Chondrocyte (in vitro differentiated cells): ENCODE measurements around the gene NAV2. TPM values are rescaled to one million over a fixed set of nuclear protein-coding genes. Genes with fewer than 3 reads are reported as not detected.
"Not testable (repeated sequence)": the region's sequence is repeated elsewhere in the genome, so short reads cannot be mapped to it uniquely, and the experiment has no call there.

ENCODE experiments used
- DNase-seq: peaks from one replicate; pipeline ENCODE4 v3.0.0; 2021; ENCODE audit warnings: mixed read lengths, low spot score
- H3K27ac Mint-ChIP-seq: one replicate; pipeline ENCODE4 v1.8.0; 2021; ENCODE audit warnings: mild to moderate bottlenecking, moderate library complexity, mixed read lengths; ENCODE audit not compliant: unreplicated experiment
- H3K27me3 Mint-ChIP-seq: 2 replicates; pipeline ENCODE4 v1.8.0; 2021; ENCODE audit warnings: low read depth, mixed read lengths
- H3K36me3 Mint-ChIP-seq: 2 replicates; pipeline ENCODE4 v1.8.0; 2021; ENCODE audit warnings: low read depth, mixed read lengths
- H3K4me1 Mint-ChIP-seq: 2 replicates; pipeline ENCODE4 v1.8.0; 2021; ENCODE audit warnings: low read depth, mild to moderate bottlenecking, mixed read lengths
- H3K4me3 Mint-ChIP-seq: one replicate; pipeline ENCODE4 v1.8.0; 2021; ENCODE audit warnings: mild to moderate bottlenecking, moderate library complexity, mixed read lengths; ENCODE audit not compliant: unreplicated experiment
- H3K9me3 Mint-ChIP-seq: 2 replicates; pipeline ENCODE4 v1.8.0; 2021; ENCODE audit warnings: low read depth, mixed read lengths
- total RNA-seq: library from RNA; stranded (reverse); gene quantifications from 3 replicates; pipeline ENCODE4 v1.2.1, GENCODE V29; 2021
- TF ChIP-seq, protein P1 (sequence below): fragments of 200-600 bp; sonication (generic); IDR thresholded peaks from 2 replicates; pipeline ENCODE4 v1.5.0; 2021; ENCODE audit warnings: antibody characterized with exemption, mild to moderate bottlenecking, moderate library complexity

The NAV2 gene
- total RNA-seq, 1 donor from 2014 or later, result 87.0 TPM

DNA sequence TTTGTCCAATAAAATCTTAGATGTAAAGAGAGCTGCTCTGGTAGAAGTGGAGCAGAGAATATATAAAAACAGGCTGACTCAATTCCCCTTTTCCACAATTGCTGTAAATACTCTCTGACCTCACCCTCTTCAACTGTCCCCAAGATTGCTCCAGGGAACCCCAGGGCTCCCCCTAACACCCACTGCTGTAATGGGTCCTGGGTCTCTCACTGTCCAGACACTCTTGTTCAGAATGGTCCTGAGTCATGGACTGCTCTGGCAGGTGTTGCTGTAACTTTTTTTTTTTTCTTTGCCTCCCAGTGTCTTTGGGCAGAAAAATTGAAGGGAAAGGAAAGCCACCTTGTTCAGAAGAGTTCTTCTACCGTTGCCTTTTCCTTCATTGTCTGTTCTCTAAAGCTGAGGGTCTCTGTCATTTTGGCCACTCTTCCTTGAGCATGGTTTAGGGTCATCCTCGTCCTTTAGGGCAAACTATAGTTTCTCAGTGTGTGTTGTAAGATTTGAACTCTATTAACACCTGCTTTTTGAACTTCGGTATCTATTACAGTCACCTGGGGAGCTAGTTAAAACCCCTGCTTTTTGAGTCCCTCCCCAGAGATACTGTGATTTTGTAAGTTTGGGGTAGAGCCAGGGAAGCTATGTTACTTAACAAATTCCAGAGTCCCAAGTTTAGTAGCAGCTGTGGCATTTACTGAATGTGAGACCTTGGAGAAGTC lies 209.5 kb downstream of the NAV2 start:
- Mint-ChIP-seq H3K4me3 (no peak overlapping the region), H3K36me3 (peaks cover 4% of the 10 kb centered on the region), H3K4me1 (peaks cover 87% of the 10 kb centered on the region), H3K27ac (peak overlapping the region; percentile 78), H3K9me3 (peaks cover 5% of the 10 kb centered on the region), H3K27me3 (no peaks in the 10 kb centered on the region)
- TF ChIP-seq, protein P1, sequence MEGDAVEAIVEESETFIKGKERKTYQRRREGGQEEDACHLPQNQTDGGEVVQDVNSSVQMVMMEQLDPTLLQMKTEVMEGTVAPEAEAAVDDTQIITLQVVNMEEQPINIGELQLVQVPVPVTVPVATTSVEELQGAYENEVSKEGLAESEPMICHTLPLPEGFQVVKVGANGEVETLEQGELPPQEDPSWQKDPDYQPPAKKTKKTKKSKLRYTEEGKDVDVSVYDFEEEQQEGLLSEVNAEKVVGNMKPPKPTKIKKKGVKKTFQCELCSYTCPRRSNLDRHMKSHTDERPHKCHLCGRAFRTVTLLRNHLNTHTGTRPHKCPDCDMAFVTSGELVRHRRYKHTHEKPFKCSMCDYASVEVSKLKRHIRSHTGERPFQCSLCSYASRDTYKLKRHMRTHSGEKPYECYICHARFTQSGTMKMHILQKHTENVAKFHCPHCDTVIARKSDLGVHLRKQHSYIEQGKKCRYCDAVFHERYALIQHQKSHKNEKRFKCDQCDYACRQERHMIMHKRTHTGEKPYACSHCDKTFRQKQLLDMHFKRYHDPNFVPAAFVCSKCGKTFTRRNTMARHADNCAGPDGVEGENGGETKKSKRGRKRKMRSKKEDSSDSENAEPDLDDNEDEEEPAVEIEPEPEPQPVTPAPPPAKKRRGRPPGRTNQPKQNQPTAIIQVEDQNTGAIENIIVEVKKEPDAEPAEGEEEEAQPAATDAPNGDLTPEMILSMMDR, result no peak
- DNase-seq, result no peak

- Mint-ChIP-seq H3K36me3 (peaks cover 2% of the 10 kb centered on the region), H3K27me3 (no peaks in the 10 kb centered on the region), H3K27ac (peak overlapping the region; percentile 55), H3K4me1 (peaks cover 83% of the 10 kb centered on the region), H3K9me3 (peaks cover 5% of the 10 kb centered on the region), H3K4me3 (no peak overlapping the region)
- DNase-seq, result no peak
- TF ChIP-seq, protein P1, result no peak
Measured at GRCh38 chr11:19922689-19923035, 210.0 kb downstream of the NAV2 start.

DNA sequence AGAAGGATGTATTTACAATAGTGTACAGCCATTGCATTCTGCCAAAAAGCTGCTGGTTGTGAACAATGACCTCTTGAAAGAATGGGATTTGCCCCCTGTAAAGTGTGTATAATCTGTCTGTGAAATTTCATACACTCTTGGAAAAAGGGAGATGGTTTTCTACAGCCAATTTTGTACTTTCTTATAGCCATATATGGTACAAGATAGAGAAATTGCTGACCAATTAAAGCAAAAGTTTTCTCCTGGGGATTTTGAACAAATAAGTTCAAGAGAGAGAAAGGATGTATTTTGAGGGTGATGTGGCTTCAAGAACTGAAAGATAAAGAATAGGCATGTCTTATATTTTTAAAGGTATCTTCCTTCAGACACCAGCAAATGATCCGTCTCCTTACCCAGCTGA lies 211.0 kb downstream of the NAV2 start:
- Mint-ChIP-seq H3K27me3 (no peaks in the 10 kb centered on the region), H3K27ac (peak overlapping the region; percentile 46), H3K9me3 (peaks cover 5% of the 10 kb centered on the region), H3K36me3 (no peaks in the 10 kb centered on the region), H3K4me3 (no peak overlapping the region), H3K4me1 (peaks cover 77% of the 10 kb centered on the region)
- TF ChIP-seq, protein P1, result no peak
- DNase-seq, result no peak

DNA sequence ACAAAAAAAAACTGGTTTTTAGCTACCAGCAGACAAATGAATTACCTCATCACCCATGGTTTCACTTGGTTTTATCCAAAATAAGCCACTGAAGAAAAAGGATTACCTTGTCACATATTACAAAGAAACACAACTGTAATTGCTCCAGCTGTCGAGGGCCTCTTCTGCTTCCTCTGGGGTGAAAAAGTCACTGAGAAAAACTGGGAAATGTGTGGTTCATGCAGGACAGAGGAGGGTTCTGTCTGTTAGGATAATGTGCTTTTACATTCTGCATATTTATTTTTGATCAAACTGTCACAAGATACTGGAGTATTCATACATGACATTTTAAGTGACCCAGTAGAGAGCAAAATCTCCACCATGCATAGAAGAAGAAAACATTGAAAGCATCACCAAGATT lies 211.7 kb downstream of the NAV2 start:
- Mint-ChIP-seq H3K9me3 (peaks cover 4% of the 10 kb centered on the region), H3K4me3 (no peak overlapping the region), H3K27ac (peak overlapping the region; percentile 64), H3K4me1 (peaks cover 77% of the 10 kb centered on the region), H3K36me3 (no peaks in the 10 kb centered on the region), H3K27me3 (no peaks in the 10 kb centered on the region)
- TF ChIP-seq, protein P1, result no peak
- DNase-seq, result no peak

DNA sequence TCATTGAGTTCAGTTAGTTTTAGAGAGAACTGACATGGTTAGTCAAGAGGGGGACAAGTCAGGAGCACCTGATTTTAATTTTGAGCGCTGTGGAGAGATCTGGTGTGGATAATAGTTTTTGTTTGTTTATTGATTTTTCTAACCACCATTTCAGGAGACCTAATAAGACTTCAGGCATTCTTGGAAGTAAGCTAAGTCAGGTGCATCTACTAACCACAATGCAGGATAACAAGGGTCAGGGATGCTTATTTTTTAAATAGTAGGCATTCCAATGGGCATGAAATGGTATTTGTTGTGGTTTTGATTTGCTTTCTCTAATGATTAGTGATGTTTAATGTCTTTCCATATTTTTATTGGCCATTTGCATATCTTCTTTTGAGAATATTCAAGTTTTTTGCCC lies 212.1 kb downstream of the NAV2 start:
- TF ChIP-seq, protein P1, result no peak
- Mint-ChIP-seq H3K27me3 (no peaks in the 10 kb centered on the region), H3K4me3 (no peak overlapping the region), H3K27ac (peak overlapping the region; percentile 64), H3K9me3 (no peaks in the 10 kb centered on the region), H3K36me3 (no peaks in the 10 kb centered on the region), H3K4me1 (peaks cover 77% of the 10 kb centered on the region)
- DNase-seq, result no peak

- H3K27me3 Mint-ChIP-seq, DNase-seq, H3K36me3 Mint-ChIP-seq, H3K27ac Mint-ChIP-seq, H3K9me3 Mint-ChIP-seq, H3K4me3 Mint-ChIP-seq: not testable (repeated sequence)
- H3K4me1 Mint-ChIP-seq, result peaks cover 73% of the 10 kb centered on the region
Measured at GRCh38 chr11:19927403-19927802, 214.8 kb downstream of the NAV2 start.
